ENCODE data around the gene KIF23. TPM values are rescaled to one million over a fixed set of nuclear protein-coding genes. Genes with fewer than 3 reads are reported as not detected.

The KIF23 gene
- total and polyA plus RNA-seq, 3 experiments from 2014 or later: 0.18 to 44.4 (median 36.0) TPM

DNA sequence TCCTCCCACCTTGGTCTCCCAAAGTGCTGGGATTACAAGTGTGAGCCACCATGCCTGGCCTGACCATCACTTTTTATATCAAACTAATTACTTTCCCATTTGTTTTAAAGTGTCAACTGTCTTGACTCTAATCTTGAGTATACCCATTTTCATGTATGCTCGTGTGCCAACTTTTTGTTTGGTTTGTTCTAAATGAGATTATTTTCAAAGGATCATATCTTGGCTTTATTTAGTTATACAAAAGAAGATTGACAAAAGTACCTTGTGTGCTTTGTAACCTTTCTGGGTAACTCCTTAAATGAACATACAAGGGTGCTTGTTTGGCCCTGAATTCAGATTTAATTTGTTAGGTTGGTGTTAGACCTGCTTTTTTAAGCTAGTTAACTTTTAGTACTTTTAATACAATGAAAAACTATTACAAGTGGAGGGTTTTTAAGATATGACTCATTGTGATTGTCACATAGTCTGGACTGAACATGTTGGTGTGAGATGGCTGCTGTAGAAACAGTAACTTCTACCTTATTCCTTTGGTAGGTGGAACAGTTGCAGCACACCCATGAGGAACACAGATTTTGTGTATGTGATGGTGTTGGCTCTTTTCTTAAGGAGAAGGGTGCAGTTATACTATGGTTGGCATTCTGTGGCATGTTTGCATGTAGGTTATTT lies 10.7 kb downstream of the KIF23 start:
- ChIA-PET CTCF (no interaction called here), POLR2A (interaction anchor here (0.6 kb wide), 1 partner anchor 21 kb away, joined by 4 read pairs; no protein-coding TSS in a partner anchor)
- Mint-ChIP-seq H3K4me1 (no peaks in the 10 kb centered on the region), H3K4me3 (no peak overlapping the region), H3K27me3 (peaks cover 0 to 2% of the 10 kb centered on the region in 2 donors), H3K36me3 (no peaks in the 10 kb centered on the region), H3K27ac (no peak overlapping the region), H3K9me3 (no peaks in the 10 kb centered on the region)
- Histone ChIP-seq H3K27me3 (ENCODE audit: insufficient read depth, low read length, poor library complexity, severe bottlenecking) (no peaks in the 10 kb centered on the region), H3K9me3 (ENCODE audit: low read length) (no peaks in the 10 kb centered on the region), H3K36me3 (ENCODE audit: insufficient read depth, low read length) (no peaks in the 10 kb centered on the region), H3K4me1 (ENCODE audit: insufficient read depth, low read length) (no peaks in the 10 kb centered on the region), H3K27ac (ENCODE audit: low read depth, low read length) (no peak overlapping the region), H3K4me3 (ENCODE audit: low read length) (no peak overlapping the region)
- DNase-seq: no peak

DNA sequence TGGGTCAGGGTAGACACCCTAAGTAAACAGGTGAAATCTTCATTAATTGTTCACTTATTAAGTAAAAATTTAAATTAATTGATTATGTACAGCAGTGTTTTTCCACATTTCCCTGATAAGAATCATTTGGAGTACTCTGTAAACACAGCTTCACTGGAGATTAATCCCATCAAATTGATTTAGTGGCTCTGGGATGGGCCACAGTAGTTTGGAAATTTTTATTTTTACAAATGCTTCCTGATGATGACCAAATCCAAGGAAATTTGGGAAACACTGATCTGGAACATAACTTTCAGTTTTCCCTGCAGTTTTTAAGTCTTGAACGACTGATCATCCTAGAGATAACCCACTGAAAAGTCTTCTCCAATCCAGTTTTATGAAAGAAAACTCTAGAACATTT lies 19.7 kb downstream of the KIF23 start:
- POLR2A ChIA-PET: no interaction called here

DNA sequence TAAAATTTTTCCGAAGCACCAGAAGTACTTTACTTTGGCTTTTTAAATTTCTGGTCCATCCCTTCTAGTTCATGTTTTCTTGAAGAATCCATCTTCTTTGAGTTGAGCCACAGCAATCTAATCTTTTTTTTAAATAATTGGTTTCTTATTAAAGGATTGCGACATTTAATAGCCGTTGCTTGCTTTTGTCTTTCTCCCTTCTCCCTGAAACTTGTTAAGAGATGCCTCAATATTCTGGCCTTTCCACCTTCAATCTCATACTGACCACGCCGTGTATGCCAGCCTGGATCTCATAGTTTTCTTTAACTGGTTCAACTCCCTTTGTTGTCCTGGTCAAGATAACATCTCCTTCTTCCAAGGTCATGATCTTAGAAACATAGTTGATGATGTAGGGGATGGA lies 20.1 kb downstream of the KIF23 start:
- Histone ChIP-seq H3K9me3 (ENCODE audit: low read length) (no peaks in the 10 kb centered on the region), H3K4me1 (ENCODE audit: insufficient read depth, low read length) (no peaks in the 10 kb centered on the region), H3K4me3 (ENCODE audit: low read length) (no peak overlapping the region), H3K27ac (ENCODE audit: low read depth, low read length) (no peak overlapping the region), H3K27me3 (ENCODE audit: insufficient read depth, low read length, poor library complexity, severe bottlenecking) (no peaks in the 10 kb centered on the region), H3K36me3 (ENCODE audit: insufficient read depth, low read length) (no peaks in the 10 kb centered on the region)
- H3K36me3 Mint-ChIP-seq: peaks cover 0 to 2% (median 0%) of the 10 kb centered on the region in 3 donors
- no peaks in the 10 kb centered on the region for H3K9me3 Mint-ChIP-seq
- ChIA-PET CTCF (no interaction called here), POLR2A (no interaction called here)
- peaks cover 0 to 1% of the 10 kb centered on the region in 2 donors for H3K27me3 Mint-ChIP-seq
- DNase-seq: no peak
- H3K27ac Mint-ChIP-seq: no peak overlapping the region
- no peak overlapping the region for H3K4me3 Mint-ChIP-seq
- no peaks in the 10 kb centered on the region for H3K4me1 Mint-ChIP-seq

More for the DNA sequence above, 19.7 kb downstream of the KIF23 start:
- H3K4me3 ChIP-seq (ENCODE audit: low read length): no peak overlapping the region
- H3K36me3 ChIP-seq (ENCODE audit: insufficient read depth, low read length): no peaks in the 10 kb centered on the region
- DNase-seq: no peak
- no peaks in the 10 kb centered on the region for H3K4me1 ChIP-seq (ENCODE audit: insufficient read depth, low read length)
- H3K27me3 Mint-ChIP-seq: peaks cover 0 to 1% of the 10 kb centered on the region in 2 donors
- no peaks in the 10 kb centered on the region for H3K4me1 Mint-ChIP-seq
- H3K9me3 ChIP-seq (ENCODE audit: low read length): no peaks in the 10 kb centered on the region
- H3K27ac ChIP-seq (ENCODE audit: low read depth, low read length): no peak overlapping the region
- no peak overlapping the region for H3K4me3 Mint-ChIP-seq
- peaks cover 0 to 2% (median 0%) of the 10 kb centered on the region in 3 donors for H3K36me3 Mint-ChIP-seq
- no peak overlapping the region for H3K27ac Mint-ChIP-seq
- no peaks in the 10 kb centered on the region for H3K27me3 ChIP-seq (ENCODE audit: insufficient read depth, low read length, poor library complexity, severe bottlenecking)
- H3K9me3 Mint-ChIP-seq: no peaks in the 10 kb centered on the region
- CTCF ChIA-PET: no interaction called here

DNA sequence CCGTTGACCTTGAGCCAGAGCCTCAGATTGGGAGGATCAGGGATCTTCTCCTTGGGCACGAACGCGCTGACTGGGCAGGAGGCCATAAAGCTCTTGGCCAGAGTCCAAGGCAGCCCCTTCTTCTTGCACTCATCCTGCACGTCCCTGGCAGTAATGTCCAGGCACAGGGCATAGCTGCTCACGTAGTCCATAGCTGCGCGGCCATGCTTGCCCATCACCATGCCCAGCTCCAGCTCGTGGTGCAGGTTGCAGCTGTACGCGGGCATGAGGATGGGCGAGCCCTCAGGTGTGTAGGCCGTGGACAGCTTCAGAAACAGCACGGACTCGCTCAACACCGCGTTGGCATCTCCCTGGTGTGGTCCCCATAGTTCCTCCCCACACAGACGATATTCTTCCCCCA lies 20.5 kb downstream of the KIF23 start:
- H3K27ac Mint-ChIP-seq: peak overlapping the region in 1 of 8 donors; percentile 51
- Histone ChIP-seq H3K4me1 (ENCODE audit: insufficient read depth, low read length) (no peaks in the 10 kb centered on the region), H3K27ac (ENCODE audit: low read depth, low read length) (no peak overlapping the region), H3K27me3 (ENCODE audit: insufficient read depth, low read length, poor library complexity, severe bottlenecking) (no peaks in the 10 kb centered on the region), H3K4me3 (ENCODE audit: low read length) (no peak overlapping the region), H3K9me3 (ENCODE audit: low read length) (no peaks in the 10 kb centered on the region), H3K36me3 (ENCODE audit: insufficient read depth, low read length) (no peaks in the 10 kb centered on the region)
- peaks cover 0 to 2% (median 0%) of the 10 kb centered on the region in 3 donors for H3K36me3 Mint-ChIP-seq
- no peak overlapping the region for H3K4me3 Mint-ChIP-seq
- H3K27me3 Mint-ChIP-seq: peaks cover 0 to 1% of the 10 kb centered on the region in 2 donors
- H3K4me1 Mint-ChIP-seq: no peaks in the 10 kb centered on the region
- H3K9me3 Mint-ChIP-seq: no peaks in the 10 kb centered on the region
- no peak for DNase-seq
- CTCF ChIA-PET: no interaction called here
- POLR2A ChIA-PET: no interaction called here

DNA sequence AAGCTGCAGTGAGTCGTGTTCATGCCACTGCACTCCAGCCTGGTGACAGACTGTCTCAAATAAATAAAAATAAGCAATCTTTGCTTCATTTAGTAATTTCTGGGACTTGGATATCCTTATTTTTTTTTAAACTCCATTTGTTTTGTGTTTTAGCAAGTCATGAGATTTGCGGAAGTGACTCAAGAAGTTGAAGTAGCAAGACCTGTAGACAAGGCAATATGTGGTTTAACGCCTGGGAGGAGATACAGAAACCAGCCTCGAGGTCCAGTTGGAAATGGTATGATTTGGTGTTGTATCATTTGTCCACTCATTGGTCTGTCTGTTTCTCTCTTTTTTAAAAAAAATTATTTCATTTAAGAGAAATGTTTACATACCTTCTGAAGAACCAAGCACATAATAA lies 21.8 kb downstream of the KIF23 start:
- no peak overlapping the region for H3K27ac ChIP-seq (ENCODE audit: low read depth, low read length)
- POLR2A ChIA-PET: no interaction called here
- H3K27ac Mint-ChIP-seq: no peak overlapping the region
- H3K4me3 ChIP-seq (ENCODE audit: low read length): no peak overlapping the region
- no peaks in the 10 kb centered on the region for H3K27me3 ChIP-seq (ENCODE audit: insufficient read depth, low read length, poor library complexity, severe bottlenecking)
- H3K4me1 ChIP-seq (ENCODE audit: insufficient read depth, low read length): no peaks in the 10 kb centered on the region
- peaks cover 0 to 1% of the 10 kb centered on the region in 2 donors for H3K27me3 Mint-ChIP-seq
- peaks cover 0 to 2% (median 0%) of the 10 kb centered on the region in 3 donors for H3K36me3 Mint-ChIP-seq
- no peak for DNase-seq
- H3K4me1 Mint-ChIP-seq: no peaks in the 10 kb centered on the region
- no peaks in the 10 kb centered on the region for H3K9me3 Mint-ChIP-seq
- no peaks in the 10 kb centered on the region for H3K9me3 ChIP-seq (ENCODE audit: low read length)
- H3K36me3 ChIP-seq (ENCODE audit: insufficient read depth, low read length): no peaks in the 10 kb centered on the region
- CTCF ChIA-PET: interaction anchor here (1.3 kb wide), 1 partner anchor 22 kb away, joined by 3 read pairs; no protein-coding TSS in a partner anchor
- no peak overlapping the region for H3K4me3 Mint-ChIP-seq

DNA sequence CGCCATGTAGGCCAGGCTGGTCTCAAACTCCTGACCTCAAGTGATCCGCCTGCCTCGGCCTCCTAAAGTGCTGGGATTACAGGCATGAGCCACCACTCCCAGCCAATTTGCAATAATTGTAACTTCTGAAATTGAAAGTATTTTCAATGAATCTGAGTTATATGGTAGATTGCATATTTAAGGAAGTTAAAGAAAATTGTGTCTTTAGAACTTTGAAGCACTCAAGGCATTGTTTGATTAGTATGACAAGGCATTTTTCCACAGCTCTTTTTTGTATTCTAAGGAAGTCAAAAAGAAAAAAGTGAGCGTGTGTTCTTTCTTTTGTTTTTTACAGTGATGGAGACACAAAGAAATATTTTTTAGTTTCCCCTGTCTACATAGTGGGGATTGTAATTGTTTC lies 22.8 kb downstream of the KIF23 start:
- Mint-ChIP-seq H3K9me3 (no peaks in the 10 kb centered on the region), H3K4me1 (no peaks in the 10 kb centered on the region), H3K4me3 (no peak overlapping the region), H3K36me3 (peaks cover 0 to 2% (median 0%) of the 10 kb centered on the region in 3 donors), H3K27me3 (no peaks in the 10 kb centered on the region), H3K27ac (no peak overlapping the region)
- ChIA-PET POLR2A (no interaction called here), CTCF (no interaction called here)
- Histone ChIP-seq H3K27me3 (ENCODE audit: insufficient read depth, low read length, poor library complexity, severe bottlenecking) (no peaks in the 10 kb centered on the region), H3K9me3 (ENCODE audit: low read length) (no peaks in the 10 kb centered on the region), H3K36me3 (ENCODE audit: insufficient read depth, low read length) (no peaks in the 10 kb centered on the region), H3K4me3 (ENCODE audit: low read length) (no peak overlapping the region), H3K4me1 (ENCODE audit: insufficient read depth, low read length) (no peaks in the 10 kb centered on the region), H3K27ac (ENCODE audit: low read depth, low read length) (no peak overlapping the region)
- no peak for DNase-seq

DNA sequence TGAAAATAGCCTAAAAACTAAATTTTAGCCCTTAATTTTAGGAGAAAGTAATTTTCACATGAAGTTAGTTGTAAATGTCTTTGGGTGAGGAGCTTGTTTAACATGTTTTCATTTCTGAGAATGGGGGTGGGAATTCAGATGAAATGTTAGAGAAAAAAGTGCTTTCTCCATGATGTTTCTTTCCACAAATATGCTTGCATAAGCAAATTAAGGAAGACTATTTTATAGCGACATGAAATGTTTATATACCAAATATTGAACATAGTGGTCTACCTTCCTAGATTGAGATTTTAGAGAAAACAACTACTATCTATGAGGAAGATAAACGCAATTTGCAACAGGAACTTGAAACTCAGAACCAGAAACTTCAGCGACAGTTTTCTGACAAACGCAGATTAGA lies 25.5 kb downstream of the KIF23 start:
- ChIA-PET CTCF (no interaction called here), POLR2A (no interaction called here)
- no peaks in the 10 kb centered on the region for H3K27me3 ChIP-seq (ENCODE audit: insufficient read depth, low read length, poor library complexity, severe bottlenecking)
- H3K36me3 ChIP-seq (ENCODE audit: insufficient read depth, low read length): no peaks in the 10 kb centered on the region
- no peak overlapping the region for H3K27ac ChIP-seq (ENCODE audit: low read depth, low read length)
- Mint-ChIP-seq H3K4me1 (peaks cover 2 to 14% (median 12%) of the 10 kb centered on the region in 3 donors), H3K27me3 (no peaks in the 10 kb centered on the region), H3K27ac (no peak overlapping the region), H3K36me3 (peaks cover 0 to 2% (median 0%) of the 10 kb centered on the region in 3 donors), H3K4me3 (no peak overlapping the region), H3K9me3 (no peaks in the 10 kb centered on the region)
- no peak overlapping the region for H3K4me3 ChIP-seq (ENCODE audit: low read length)
- H3K4me1 ChIP-seq (ENCODE audit: insufficient read depth, low read length): no peaks in the 10 kb centered on the region
- H3K9me3 ChIP-seq (ENCODE audit: low read length): no peaks in the 10 kb centered on the region
- no peak for DNase-seq

DNA sequence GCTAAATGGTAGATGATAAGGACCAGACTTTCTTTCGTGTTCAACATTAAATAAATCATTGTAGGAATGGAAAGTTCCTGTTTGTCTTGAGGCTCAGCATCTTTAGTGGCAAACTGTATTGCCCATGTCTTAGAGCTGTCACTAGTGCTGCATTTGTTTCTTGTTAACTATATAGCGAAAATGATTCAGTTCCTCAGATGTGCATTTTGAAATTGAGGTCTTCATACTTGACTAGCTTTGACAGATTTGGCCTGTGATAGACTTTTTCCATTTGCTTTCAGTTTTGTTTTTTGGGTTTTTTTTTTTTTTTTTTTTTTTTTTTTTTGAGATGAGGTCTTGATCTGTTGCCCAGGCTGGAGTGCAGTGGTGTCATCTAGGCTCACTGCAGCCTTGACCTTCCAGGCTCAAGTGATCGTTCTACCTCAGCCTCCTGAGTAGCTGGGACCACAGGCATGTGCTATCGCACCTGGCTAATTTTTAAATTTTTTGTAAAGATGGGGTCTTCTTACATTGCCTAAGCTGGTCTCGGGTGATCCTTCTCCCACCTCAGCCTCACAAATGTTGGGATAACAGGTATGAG lies 29.0 kb downstream of the KIF23 start:
- H3K27me3 ChIP-seq (ENCODE audit: insufficient read depth, low read length, poor library complexity, severe bottlenecking): no peaks in the 10 kb centered on the region
- H3K27ac Mint-ChIP-seq: peak overlapping the region in 5 of 8 donors; percentile 12 to 84 (median 66)
- no peaks in the 10 kb centered on the region for H3K27me3 Mint-ChIP-seq
- H3K4me1 ChIP-seq (ENCODE audit: insufficient read depth, low read length): no peaks in the 10 kb centered on the region
- H3K9me3 Mint-ChIP-seq: no peaks in the 10 kb centered on the region
- H3K27ac ChIP-seq (ENCODE audit: low read depth, low read length): no peak overlapping the region
- H3K4me3 Mint-ChIP-seq: peak overlapping the region in 3 of 7 donors; percentile 30 to 55 (median 50)
- H3K36me3 Mint-ChIP-seq: no peaks in the 10 kb centered on the region
- H3K4me1 Mint-ChIP-seq: peaks cover 2 to 14% (median 12%) of the 10 kb centered on the region in 3 donors
- no peaks in the 10 kb centered on the region for H3K9me3 ChIP-seq (ENCODE audit: low read length)
- H3K4me3 ChIP-seq (ENCODE audit: low read length): no peak overlapping the region
- no peak for DNase-seq
- CTCF ChIA-PET: no interaction called here
- POLR2A ChIA-PET: interaction anchor here (1.7 kb wide), 1 partner anchor 8 kb away, joined by 4 read pairs; no protein-coding TSS in a partner anchor
- H3K36me3 ChIP-seq (ENCODE audit: insufficient read depth, low read length): no peaks in the 10 kb centered on the region
